Upper lobe of left lung (tissue), 6 donors: ENCODE results near the gene MDP1. TPM values are rescaled to one million over a fixed set of nuclear protein-coding genes. Genes with fewer than 3 reads are reported as not detected.

ENCODE experiments used
- ATAC-seq, 2 donors: fragments of 200-7000 bp; cut with Tn5 transposase; one replicate each; pipeline ENCODE4 v1.9.1; 2022; ENCODE audit warnings: mild to moderate bottlenecking in 2 of 2, moderate library complexity in 2 of 2; ENCODE audit not compliant: low FRiP score in 2 of 2
- DNase-seq, 2 donors: peaks; one replicate each; pipeline ENCODE4 v3.0.0-alpha.2; 2019 to 2020
- H3K27ac ChIP-seq, 4 donors: fragments of 200-600 bp; sonication (generic); one replicate each; pipeline ENCODE4 v1.5.1; 2016 to 2019
- H3K27me3 ChIP-seq, 4 donors: fragments of 200-600 bp; sonication (generic); one replicate each; pipeline ENCODE4 v1.5.1; 2017 to 2019
- H3K36me3 ChIP-seq, 4 donors: fragments of 200-600 bp; sonication (generic); one replicate each; pipeline ENCODE4 v1.5.1; 2016 to 2019
- H3K4me1 ChIP-seq, 4 donors: fragments of 200-600 bp; sonication (generic); one replicate each; pipeline ENCODE4 v1.5.1; 2018 to 2019
- H3K4me3 ChIP-seq, 4 donors: fragments of 200-600 bp; sonication (generic); one replicate each; pipeline ENCODE4 v1.5.1; 2017 to 2019; ENCODE audit warnings: mild to moderate bottlenecking in 2 of 4, moderate library complexity in 1 of 4
- H3K9me3 ChIP-seq, 4 donors: fragments of 200-600 bp; sonication (generic); one replicate each; pipeline ENCODE4 v1.5.1; 2018 to 2019
- EP300 ChIP-seq, 4 donors: sonication (generic); formaldehyde crosslinking; IDR thresholded peaks; one replicate each; pipeline ENCODE4 v1.5.1; 2017; ENCODE audit warnings: antibody characterized with exemption in 4 of 4, control low read depth in 2 of 4
- POLR2A ChIP-seq, 4 donors: fragments of 450-650 bp; IDR thresholded peaks; one replicate each; pipeline ENCODE4 v1.5.1; 2016 to 2017; ENCODE audit warnings: antibody characterized with exemption in 4 of 4, mild to moderate bottlenecking in 2 of 4
- POLR2AphosphoS5 ChIP-seq, 2 donors: sonication (generic); formaldehyde crosslinking; IDR thresholded peaks; one replicate each; pipeline ENCODE4 v1.5.1; 2017; ENCODE audit warnings: antibody characterized with exemption in 2 of 2
- WGBS, 2 donors: methylation state at CpG; one replicate each; pipeline ENCODE4 v1.1.5; 2017 to 2018; 5-methylcytosine and 5-hydroxymethylcytosine counted together
- total RNA-seq, 6 donors: library from RNA; depleted of rRNA in 4 of 6; stranded (reverse); fragments of >200 nt in 4 of 6; gene quantifications; one replicate each; pipeline versions ENCODE4 v1.1.0 to v1.2.1, GENCODE V29; 2016 to 2021
- TF ChIP-seq, protein P1 (sequence below), 6 experiments: fragments of 450-650 bp in 4 of 6; fragments of 200-600 bp in 2 of 6; sonication (generic) in 2 of 6; IDR thresholded peaks; one replicate each; pipeline ENCODE4 v1.5.1; 2016 to 2019; ENCODE audit warnings: antibody characterized with exemption in 6 of 6
- donor health status: DM: no; HTN: no; CAD: no; lungs with moderate emphysema.
- donor health status: DM: no; HTN: yes; CAD: no; lungs with severe emphysema.

The MDP1 gene
- total RNA-seq, 6 donors from 2014 or later = 8.1 to 21.1 (median 12.7) TPM

GRCh38 chr14:24184104-24184970 lies 31.5 kb downstream of the MDP1 start:
- WGBS, 2 donors = 89 to 96% methylated on average over 5 to 19 of the region's 19 CpGs
- Histone ChIP-seq H3K36me3 (peaks cover 12 to 77% (median 69%) of the 10 kb centered on the region in 4 donors), H3K4me3 (no peak overlapping the region), H3K27me3 (no peaks in the 10 kb centered on the region), H3K4me1 (peaks cover 14 to 21% (median 17%) of the 10 kb centered on the region in 4 donors), H3K27ac (no peak overlapping the region), H3K9me3 (no peaks in the 10 kb centered on the region)
- TF ChIP-seq EP300 (IDR thresholded peaks at IDR 0.05) (no peak), POLR2A (IDR thresholded peaks at IDR 0.05) (no peak), POLR2AphosphoS5 (IDR thresholded peaks at IDR 0.05) (no peak)
- TF ChIP-seq, protein P1, sequence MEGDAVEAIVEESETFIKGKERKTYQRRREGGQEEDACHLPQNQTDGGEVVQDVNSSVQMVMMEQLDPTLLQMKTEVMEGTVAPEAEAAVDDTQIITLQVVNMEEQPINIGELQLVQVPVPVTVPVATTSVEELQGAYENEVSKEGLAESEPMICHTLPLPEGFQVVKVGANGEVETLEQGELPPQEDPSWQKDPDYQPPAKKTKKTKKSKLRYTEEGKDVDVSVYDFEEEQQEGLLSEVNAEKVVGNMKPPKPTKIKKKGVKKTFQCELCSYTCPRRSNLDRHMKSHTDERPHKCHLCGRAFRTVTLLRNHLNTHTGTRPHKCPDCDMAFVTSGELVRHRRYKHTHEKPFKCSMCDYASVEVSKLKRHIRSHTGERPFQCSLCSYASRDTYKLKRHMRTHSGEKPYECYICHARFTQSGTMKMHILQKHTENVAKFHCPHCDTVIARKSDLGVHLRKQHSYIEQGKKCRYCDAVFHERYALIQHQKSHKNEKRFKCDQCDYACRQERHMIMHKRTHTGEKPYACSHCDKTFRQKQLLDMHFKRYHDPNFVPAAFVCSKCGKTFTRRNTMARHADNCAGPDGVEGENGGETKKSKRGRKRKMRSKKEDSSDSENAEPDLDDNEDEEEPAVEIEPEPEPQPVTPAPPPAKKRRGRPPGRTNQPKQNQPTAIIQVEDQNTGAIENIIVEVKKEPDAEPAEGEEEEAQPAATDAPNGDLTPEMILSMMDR (IDR thresholded peaks at IDR 0.05) = no peak
- no peak for ATAC-seq
- DNase-seq = peak in 1 of 2 donors; percentile 57

- H3K36me3 ChIP-seq = peaks cover 14 to 90% (median 82%) of the 10 kb centered on the region in 4 donors
- WGBS, 2 donors = 87 to 99% methylated on average over 9 to 15 of the region's 15 CpGs
- H3K4me1 ChIP-seq = peaks cover 6 to 10% (median 8%) of the 10 kb centered on the region in 4 donors
- no peak overlapping the region for H3K4me3 ChIP-seq
- no peak overlapping the region for H3K27ac ChIP-seq
- no peaks in the 10 kb centered on the region for H3K9me3 ChIP-seq
- no peak for TF ChIP-seq POLR2AphosphoS5 (IDR thresholded peaks at IDR 0.05)
- TF ChIP-seq POLR2A (IDR thresholded peaks at IDR 0.05) = no peak
- TF ChIP-seq EP300 (IDR thresholded peaks at IDR 0.05) = no peak
- TF ChIP-seq, protein P1 (IDR thresholded peaks at IDR 0.05) = no peak
- ATAC-seq (no peak), DNase-seq (peak in 1 of 2 donors; percentile 71)
- no peaks in the 10 kb centered on the region for H3K27me3 ChIP-seq
Observed at GRCh38 chr14:24183014-24183481, 32.8 kb downstream of the MDP1 start.

DNA sequence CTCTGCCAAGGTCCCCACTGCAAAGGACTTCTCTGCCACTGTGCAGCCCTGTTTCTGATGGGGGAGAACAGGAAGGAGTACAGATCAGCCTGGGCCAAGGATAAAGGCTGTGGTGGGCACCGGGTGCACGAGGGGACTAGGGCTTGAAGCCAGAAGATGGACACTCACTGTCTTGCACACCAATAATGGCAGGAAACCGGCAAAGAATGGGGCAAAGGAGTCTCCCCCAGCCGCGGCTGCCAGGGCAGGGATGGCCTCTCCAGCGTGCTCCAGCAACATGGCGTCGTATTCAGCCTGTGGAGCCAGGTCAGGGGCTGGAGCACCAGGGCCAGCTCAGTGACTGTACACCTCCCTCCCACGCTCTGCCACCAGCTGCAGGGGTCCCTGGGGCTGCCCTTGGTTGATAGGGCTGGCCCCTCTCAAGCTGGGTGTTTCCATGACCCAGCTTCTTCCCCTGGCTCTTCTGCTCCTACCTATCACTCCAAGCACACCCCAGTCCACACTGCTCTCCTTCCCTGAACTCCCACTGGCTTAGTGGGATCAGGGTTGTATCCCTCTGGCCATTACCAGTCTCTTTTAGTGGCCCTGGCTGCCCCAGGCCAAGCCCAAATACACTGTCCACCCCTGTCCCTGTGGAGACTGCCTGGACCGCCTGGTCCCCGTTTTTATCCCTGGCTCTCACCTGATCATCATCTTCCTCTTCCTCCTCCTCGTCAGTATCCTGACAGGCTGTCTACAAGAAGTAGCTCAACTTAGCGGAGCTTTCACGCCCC lies 33.6 kb downstream of the MDP1 start:
- H3K4me3 ChIP-seq = no peak overlapping the region
- H3K4me1 ChIP-seq = peaks cover 0 to 2% (median under 1%) of the 10 kb centered on the region in 4 donors
- no peaks in the 10 kb centered on the region for H3K27me3 ChIP-seq
- DNase-seq (peak in 1 of 2 donors; percentile 59), ATAC-seq (no peak)
- WGBS, 2 donors = 80 to 92% methylated on average over 10 to 14 of the region's 14 CpGs
- no peak overlapping the region for H3K27ac ChIP-seq
- peaks cover 14 to 97% (median 89%) of the 10 kb centered on the region in 4 donors for H3K36me3 ChIP-seq
- H3K9me3 ChIP-seq = no peaks in the 10 kb centered on the region
- TF ChIP-seq, protein P1 (IDR thresholded peaks at IDR 0.05) = no peak
- TF ChIP-seq POLR2AphosphoS5 (IDR thresholded peaks at IDR 0.05) = no peak
- TF ChIP-seq POLR2A (IDR thresholded peaks at IDR 0.05) = no peak
- TF ChIP-seq EP300 (IDR thresholded peaks at IDR 0.05) = no peak

DNA sequence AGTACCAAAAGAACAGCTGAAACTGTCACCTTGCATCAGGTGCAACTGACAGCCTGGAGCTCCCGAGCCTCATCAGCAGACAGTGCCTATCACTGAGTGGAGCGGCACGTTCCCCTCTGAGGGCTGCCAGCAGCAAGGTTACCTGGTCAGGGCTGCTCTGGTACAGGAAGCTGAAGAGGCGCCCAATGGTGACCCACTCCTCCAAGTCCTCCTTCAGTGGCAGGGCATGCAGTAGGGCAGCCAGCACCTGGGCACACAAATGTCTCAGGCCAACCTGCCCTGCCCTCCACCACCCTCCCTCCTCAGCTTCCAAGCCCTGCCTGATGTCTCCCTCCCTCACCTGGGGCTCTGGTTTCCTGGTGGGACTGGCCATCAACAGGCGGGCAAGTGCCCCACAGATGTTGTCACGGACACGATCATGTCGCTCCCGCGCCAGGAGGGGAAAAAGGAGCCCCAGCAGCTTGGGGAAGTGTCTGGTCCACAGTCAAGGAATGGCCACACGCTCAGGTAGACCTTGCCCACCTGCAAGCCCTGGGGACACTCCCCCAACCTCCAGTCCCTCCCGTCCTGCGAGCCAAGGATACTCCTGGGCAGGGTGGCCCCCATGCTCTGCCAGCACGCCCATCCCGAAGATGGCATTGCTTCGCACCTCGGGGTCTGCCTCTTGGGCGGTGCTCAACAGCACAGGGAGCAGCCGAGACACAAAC lies 34.3 kb downstream of the MDP1 start:
- Histone ChIP-seq H3K27ac (no peak overlapping the region), H3K4me1 (no peaks in the 10 kb centered on the region), H3K9me3 (no peaks in the 10 kb centered on the region), H3K27me3 (no peaks in the 10 kb centered on the region), H3K4me3 (no peak overlapping the region), H3K36me3 (peaks cover 14 to 99% (median 94%) of the 10 kb centered on the region in 4 donors)
- WGBS, 2 donors = 89 to 91% methylated on average over 7 to 18 of the region's 19 CpGs
- DNase-seq = peak in 1 of 2 donors; percentile 62
- TF ChIP-seq POLR2A (IDR thresholded peaks at IDR 0.05) (no peak), POLR2AphosphoS5 (IDR thresholded peaks at IDR 0.05) (no peak), EP300 (IDR thresholded peaks at IDR 0.05) (no peak)
- TF ChIP-seq, protein P1 (IDR thresholded peaks at IDR 0.05) = no peak
- ATAC-seq = no peak
